Stimulated activated CD8-positive, alpha-beta memory T cell treated with anti-CD3 and anti-CD28 coated beads, Interleukin-4, amount 100 ng/mL, for 1 hour (primary cell): ENCODE results near the gene LUZP2.
"Not testable (repeated sequence)": the region's sequence is repeated elsewhere in the genome, so short reads cannot be mapped to it uniquely, and the experiment has no call there.

Source experiments
- DNase-seq, 2 donors: peaks; one replicate each; pipeline ENCODE4 v3.0.0-alpha.2; 2020; ENCODE audit warnings: low read depth in 2 of 2, low spot score in 1 of 2

LUZP2 gene

DNA sequence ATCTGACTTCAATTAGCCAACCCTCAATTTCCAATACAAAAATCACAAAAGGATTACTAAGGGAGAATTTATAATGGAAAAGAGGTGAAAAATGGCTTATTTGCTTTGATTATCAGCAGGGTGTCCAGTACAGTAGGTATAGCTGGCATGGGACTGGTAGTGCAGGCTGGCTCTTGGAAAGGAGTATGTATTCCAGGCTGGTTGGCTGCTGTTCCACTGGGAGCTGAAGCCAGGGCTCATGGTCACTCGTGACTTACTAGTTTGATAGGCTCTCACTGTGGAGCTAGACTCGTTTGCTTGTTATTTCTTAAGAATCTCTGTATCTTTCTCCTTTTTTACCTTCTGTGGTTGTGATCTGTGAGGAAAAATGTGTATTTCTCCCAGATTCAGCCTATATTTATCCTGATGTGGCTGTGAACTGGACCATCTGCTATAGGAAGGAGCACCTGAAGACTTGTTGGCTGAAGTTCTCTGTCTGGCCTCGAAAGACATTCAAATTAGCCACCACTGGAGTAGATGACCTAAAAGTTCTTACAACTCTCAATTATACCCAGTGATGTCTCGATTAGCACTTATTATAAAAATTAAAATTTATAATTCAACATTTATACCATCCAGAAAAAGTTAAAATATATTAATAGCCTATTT, 395.1 kb downstream of the LUZP2 start:
- DNase-seq = not testable (repeated sequence)

DNA sequence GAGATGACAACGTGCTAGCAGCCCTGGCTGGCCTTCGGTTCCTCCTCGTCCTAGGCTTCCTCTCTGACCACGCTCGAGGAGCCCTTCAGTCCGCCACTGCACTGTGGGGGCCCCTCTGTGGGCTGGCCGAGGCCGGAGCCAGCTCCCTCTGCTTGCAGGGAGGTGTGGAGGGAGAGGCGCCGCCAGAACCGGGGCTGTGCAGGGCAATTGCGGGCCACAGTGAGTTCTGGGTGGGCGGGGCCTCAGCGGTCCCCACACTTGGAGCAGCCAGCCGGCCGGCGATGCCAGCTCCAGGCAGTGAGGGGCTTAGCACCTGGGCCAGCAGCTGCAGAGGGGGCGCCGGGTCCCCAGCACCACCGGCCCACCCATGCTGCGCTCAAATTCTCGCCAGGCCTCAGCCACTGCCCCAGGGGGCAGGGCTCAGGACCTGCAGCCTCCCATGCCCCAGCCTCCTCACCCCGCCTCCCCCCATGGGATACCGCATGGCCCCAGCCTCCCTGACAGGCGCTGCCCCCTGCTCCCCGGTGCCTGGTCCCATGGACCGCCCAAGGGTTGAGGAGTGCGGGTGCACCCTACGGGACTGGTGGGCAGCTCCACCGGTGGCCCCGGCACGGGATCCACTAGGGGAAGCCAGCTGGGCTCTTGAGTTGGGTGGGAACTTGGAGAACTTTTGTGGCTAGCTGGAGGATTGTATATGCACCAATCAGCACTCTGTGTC, 399.4 kb downstream of the LUZP2 start:
- no peak for DNase-seq

DNA sequence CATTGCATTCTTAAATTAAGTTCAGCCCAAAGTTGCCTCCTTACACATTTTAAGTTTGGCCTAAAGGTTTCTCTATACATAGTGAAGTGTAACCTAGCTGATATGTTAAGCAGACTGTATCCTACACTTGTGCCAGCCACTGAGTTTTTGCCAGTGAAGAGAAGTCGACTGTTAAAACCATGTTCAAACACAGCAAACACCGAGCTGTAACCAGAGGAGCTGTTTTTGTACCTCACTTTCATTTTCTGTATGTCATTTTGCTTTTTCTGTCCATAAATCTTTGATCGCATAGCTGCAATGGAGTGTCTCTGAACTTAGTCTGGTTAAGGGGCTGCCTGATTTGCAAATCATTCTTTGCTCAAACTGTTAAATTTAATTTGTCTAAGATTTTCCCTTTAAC, 403.7 kb downstream of the LUZP2 start:
- DNase-seq = no peak

DNA sequence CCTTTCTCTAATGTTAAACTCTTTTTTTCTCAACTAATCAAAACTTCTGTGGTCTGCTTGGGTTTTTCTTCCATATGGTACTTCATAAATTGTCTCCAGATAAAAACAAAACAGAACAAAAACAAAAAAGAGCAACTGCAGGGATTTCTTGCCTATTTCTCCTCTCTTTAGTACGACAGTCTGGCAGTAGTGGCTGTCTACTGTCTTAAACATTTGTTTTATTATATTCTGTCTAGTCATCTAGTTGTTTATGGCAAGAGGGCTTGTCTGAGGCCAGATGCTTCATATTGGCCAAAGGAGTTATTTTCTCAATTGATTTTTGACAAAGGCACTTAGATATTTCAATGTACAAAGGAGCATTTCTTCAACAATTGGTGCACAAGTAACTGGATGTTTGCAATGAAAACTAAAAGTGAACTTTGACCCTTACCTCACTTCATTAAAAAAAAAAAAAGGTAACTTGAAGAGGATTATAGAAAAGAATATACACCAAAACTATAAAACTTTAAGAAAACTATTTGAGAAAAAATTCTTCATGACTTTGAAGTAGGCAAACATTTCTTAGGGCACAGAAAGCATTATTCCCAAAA, 404.2 kb downstream of the LUZP2 start:
- no peak for DNase-seq

DNA sequence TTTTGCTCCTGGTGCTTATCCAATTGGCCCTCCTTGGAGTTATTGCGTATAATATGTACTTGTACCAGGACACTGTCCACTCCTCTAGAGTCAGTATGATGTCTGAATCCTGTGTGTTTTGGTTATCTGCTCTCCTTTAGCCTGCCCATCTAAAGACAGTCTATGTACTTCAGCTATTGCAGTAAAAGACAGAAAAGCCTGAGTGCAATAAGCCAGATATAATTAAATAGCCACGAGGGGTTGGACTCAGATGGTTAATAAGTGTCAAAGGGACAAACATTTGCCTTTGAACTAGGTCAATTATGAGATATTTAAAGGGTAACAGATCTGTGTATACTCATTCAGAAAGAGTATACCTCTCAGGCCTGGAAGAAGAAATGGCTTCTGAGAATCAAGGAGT, 406.7 kb downstream of the LUZP2 start:
- DNase-seq = no peak

DNA sequence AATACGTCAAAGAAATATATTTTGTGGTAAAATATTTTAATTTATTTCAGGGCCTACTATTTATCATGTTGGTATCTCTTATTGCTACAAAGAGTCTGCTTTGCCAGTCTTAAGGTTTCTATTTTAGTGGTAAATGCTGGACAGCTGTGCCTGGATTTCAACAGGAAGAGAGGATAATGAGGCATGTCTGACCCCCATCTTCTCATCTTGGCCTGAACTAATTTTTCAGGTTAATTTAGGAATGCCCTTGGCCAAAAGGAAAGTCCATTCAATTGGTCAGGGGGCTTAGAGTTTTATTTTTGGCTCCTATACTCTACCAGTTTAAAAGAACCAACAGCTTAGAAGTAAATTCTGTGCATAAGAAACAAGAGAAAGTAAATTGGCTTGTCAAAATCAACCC, 428.2 kb downstream of the LUZP2 start:
- DNase-seq = no peak

DNA sequence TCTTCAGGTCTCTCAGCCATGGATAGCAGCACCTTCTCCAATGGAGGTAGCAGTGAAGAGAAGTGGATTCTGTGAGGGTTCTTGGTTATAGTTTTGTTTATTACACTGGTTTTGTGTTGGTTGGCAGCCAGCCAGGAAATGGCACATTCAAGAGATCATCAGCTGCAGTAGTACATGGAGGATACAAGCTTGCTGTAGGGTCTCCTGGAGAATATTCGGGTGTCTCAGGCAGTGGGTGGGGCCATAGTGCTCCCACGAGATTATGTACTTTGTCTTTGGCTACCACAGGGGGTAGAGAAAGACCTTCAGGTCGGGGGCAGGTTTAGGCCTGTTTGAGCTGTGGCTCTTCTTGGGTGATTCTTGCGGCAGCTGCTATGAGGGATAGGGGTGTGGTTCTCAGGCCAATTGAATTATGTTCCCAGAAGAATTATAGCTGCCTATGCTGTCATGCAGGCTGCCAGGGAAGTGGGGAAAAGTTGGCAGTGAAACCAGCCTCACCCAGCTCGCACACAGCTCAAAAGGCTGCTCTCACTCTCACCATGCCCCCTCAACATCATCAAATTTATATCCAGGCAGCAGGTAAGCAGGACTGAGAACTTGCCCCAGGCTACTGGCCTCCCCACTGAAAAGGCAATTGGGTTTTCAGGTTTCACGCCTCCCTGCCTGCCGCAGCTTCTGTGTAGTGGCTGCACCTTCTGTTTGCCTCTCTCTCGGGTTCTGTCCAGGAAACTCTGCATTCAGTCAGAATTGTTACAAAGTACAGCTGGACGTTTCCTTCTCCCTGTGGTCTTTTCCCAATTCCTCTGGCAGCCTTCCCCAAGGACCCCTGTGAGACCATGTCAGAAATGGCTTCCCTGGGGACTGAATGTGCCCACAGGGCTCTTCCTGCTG, 435.5 kb downstream of the LUZP2 start:
- no peak for DNase-seq

DNA sequence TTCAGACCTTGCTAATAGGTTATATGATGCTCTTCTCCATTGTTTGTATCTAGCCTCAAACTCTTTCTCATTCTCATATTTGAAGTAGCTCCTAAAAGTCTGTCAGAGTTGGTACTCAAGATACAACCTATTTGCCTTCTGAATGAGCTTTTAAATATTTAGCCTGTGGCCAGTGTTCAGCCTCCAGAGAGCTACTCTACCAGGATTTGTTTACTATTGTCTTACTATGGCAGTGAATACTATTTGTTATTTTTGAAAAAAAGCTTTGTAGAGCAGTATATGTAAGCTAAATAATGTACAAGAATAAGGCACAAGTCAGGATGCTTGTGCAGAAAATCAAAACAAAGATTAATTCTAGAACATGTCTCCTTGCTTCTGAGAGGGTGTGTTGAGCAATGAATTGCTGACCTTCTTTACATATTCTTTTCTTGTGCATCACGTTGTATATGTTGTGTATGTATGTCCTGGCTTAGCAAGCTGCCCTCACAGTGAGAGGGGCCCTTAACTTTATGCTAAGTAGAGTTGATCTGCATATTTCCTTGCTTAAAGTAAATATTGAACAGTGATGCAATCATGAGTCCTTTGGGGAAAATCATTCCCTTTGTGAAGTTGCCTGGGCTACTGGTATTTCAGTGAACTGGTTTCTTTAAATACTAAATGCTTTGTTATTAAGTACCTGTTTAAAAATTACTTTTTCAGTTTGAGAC, 438.0 kb downstream of the LUZP2 start:
- no peak for DNase-seq

DNA sequence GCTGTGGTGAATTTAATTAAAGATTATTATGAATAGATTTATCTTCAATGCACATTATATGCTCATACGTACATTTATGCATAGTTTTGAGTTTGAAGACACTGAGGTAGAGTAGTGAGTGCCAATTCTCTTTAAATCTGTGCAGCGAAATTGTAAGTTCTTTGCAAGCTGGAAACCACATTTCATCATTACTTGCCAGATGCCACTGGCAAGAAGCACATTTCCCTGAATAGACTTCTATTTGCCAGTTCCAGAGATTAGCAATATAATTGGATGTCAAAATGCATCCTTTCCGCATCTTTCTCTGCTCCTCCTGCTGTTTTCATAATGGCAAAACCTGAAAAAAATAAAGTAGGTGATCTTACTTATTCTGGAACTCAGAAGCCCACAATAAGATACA, 448.0 kb downstream of the LUZP2 start:
- DNase-seq = no peak

DNA sequence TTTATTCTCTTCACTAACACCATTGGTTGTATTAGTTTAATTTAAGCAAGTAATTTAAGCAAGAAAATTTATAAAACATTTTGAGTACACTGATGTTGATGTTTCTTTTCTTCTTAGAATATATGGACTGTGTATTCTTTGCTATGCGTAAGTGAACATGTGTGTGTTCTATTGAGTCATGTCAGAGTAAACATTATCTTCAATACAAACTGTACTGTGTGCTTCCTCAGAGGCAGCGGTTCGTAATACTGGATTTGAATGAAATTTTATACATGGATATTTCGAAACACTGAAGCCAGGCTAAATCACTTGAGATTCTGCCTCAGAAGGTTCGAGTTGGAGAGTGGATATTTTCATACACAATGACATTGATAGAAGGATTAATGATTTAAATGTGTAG, 452.6 kb downstream of the LUZP2 start:
- no peak for DNase-seq

DNA sequence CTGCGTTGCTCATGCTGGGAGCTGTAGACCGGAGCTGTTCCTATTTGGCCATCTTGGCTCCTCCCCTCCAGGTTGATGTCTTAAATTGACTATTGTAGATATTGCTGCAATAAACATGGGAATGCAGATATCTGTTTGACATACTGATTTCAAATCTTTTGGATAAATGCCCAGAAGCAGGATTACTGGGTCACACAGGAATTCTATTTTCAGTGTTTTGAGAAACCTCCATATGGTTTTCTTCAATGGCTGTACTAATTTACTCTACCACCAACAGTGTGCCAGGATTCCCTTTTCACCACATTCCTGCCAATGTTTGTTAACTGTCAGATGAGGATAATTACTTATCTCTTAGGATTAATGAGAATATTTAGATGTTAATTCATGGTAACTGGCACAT, 467.0 kb downstream of the LUZP2 start:
- no peak for DNase-seq

DNA sequence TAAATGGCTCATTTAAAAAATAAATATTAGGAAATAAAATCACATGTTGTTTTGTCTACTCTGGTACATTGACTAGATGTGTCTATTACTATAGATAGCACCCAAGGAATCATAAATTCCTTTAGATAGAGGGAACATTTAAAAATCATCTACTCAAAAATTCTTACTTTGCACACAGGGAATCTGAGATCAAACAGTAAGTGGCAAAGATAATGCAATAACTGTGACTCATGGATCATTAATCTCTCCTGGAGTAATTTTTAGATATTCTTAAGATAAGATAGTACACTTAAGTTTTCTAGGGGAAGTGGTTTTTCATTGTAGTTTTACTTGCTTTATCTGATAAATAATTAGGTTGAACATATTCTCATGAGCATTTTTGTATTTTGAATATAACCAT, 468.9 kb downstream of the LUZP2 start:
- DNase-seq = no peak

DNA sequence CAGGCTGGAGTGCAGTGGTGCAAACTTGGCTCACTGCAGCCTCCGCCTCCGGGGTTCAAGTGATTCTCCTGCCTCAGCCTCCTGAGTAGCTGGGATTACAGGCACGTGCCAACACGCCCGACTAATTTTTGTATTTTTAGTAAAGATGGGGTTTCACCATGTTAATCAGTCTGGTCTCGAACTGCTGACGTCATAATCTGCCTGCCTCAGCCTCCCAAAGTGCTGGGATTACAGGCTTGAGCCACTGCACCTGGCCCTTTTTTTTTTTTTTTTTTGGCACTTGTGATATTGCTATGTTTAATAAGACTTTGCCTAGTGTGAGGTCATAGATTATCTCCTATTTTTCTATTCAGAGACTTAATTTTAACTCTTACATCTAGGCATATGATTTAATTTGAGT, 497.1 kb downstream of the LUZP2 start:
- not testable (repeated sequence) for DNase-seq

DNA sequence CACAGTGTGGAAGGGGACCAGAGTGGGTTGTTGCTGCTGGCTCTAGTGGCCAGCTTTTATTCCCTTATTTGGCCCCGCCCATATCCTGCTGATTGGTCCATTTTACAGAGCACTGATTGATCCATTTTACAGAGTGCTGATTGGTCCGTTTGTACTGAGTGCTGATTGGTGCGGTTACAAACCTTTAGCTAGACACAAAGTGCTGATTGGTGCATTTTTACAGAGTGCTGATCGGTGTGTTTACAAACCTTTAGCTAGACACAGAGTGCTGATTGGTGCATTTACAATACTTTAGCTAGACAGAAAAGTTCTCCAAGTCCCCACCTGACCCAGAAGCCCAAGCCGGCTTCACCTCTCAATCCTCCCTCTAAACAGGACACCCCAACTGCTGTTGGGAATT, 503.1 kb downstream of the LUZP2 start:
- DNase-seq = not testable (repeated sequence)

DNA sequence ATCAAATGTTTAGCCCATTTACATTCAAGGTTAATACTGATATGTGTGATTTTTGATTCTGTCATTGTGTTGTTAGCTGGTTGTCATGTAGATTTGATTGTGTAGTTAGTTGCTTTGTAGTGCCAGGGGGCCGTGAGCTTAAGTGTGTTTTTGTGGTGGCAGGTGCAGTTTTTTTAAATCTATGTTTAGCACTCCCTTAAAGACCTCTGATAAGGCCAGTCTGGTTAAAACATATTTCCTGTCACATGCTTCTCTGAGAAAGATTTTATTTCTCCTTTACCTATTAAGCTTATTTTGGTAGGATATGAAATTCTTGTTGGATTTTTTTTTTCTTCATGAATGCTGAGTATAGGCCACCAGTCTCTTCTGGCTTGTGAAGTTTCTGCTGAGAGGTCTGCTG, 540.6 kb downstream of the LUZP2 start:
- DNase-seq = no peak

DNA sequence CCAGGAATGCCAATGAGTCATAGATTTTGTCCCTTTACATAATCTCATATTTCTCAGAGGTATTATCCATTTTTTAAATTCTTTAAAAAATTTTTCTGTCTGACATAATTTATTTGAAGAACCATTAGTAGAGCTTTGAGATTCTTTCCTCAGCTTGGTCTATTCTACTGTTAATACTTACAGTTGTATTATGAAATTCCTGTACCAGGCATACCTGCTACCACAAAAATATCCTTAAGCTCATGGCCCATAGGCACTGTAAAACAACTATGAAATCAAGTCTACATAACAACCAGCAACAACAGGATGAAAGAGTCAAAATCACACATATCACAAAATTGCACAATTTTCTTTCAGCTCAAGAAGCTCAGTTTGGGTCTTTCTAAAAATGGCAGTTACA, 541.3 kb downstream of the LUZP2 start:
- DNase-seq = no peak

DNA sequence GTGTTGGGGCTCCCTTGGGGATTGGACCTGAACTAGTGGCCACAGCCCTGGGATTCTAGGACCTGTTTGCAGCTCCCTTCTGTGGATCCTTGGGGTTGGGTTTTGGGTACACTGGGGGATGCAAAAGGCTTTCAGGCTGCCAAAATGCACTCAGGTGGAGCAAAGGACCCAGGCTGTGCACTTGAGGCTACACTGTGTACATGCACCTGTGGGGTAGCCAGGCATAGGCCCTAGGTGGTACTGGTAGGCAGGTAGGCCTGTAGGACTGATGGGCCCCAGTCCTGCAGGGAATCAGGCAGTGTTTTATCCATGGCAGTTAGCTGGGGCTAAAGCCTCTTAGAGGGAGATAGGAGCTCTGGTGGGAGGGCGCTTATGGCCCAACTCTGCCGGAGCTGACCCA, 542.3 kb downstream of the LUZP2 start:
- DNase-seq = no peak

DNA sequence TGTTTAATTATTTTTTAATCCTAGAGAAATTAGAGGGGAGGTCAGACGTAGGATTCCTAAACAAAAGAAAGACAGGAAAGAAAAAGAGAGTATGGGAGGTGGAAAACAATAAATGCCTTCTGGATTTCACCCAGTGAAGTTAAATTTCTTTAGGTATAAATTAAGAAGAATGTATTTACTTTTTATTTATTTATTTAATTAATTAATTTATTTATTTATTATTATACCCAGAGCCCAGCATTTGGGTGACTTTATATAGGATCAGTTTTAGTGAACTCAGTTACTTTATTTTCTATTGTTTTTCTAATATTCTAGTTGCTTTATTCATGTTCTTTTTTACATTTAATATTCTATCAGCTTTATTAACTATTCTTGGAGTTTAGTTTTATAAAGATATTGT, 551.8 kb downstream of the LUZP2 start:
- no peak for DNase-seq

DNA sequence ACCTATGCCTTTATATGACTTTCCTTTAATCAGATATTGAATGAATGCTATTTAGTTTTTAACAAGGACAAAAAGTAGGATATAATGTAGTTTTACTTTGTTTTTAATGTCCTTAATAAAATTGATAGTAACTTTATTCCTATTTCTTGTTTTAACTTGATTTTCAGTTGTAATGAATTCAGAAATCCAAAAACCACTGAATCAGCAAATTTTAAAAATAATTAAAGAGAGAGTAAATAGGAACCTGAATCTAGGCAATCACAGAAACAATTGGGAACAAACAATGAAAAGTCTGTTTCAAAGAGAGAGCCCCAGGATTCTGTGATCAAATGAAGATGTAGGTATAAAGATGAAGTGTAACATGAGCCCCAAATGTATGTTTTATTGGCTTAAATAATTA, 556.0 kb downstream of the LUZP2 start:
- DNase-seq = no peak

DNA sequence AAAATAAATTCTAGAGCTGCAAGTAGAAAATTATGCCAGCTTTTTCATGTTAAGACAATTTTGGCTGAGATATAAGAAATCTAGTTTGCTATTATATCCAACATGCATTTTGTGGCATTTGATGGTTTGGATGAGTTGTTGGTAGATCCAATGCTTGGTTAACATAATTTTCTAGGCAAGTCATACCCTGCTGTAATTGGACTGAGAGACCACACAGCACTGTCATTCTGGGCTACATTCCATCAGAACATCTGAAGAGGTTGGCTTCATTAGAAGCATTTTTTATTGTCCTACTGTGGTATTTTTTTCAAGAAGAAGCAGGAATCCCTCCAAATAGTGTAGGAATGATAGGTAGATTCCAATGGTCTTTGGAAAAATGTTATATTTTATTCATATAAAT, 561.0 kb downstream of the LUZP2 start:
- DNase-seq = no peak

DNA sequence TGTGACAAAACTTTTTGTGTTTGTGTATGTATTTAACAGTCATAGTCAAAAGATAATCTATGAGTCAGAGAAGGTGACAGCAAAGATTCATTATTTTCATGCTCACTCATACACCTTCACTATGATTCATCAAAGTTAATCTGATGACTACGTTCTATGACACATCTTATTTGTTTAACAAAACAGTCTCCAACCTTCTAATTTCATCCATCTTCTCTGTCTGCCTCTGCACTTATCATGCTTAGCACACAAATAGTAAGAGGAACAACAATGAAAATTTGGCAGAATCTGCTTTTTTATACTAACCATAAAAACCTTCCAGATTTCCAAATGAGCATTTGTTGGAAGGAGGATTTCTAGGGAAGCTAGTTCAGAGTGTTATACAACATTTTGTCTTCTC, 568.9 kb downstream of the LUZP2 start:
- no peak for DNase-seq
